Measurements from ENCODE around the gene CHD6.
"Not testable (repeated sequence)": the region's sequence is repeated elsewhere in the genome, so short reads cannot be mapped to it uniquely, and the experiment has no call there.

CHD6 gene

DNA sequence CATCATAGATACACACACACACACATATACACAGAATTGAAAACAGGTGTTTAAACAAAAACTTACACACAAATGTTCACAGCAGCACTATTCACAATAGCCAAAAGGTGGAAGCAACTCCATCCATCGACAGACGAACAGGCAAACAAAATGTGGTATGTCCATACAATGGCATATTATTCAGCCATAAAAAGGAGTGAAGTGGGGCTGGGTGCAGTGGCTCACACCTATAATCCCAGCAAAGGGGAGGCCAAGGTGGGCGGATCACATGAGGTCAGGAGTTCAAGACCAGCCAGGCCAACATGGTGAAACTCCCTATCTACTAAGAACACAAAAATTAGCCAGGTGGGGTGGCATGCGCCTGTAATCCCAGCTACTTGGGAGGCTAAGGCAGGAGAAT, 80.3 kb downstream of the CHD6 start:
- no peak for DNase-seq

DNA sequence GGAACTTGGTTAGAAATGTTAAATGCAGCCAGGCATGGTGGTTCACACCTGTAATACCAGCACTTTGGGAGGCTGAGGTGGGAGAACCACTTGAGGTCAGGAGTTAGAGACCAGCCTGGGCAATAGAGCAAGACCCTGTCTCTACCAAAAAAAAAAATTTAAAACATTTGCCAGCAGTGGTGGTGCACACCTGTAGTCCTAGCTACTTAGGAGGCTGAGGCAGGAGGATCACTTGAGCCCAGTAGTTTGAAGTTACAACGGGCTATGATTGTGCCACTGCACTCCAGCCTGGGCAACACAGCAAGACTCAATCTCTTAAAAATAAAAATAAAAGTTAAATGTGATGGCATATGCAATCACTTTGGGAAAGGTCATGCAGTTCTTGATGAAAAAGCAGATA, 82.6 kb downstream of the CHD6 start:
- not testable (repeated sequence) for DNase-seq

- no peak for DNase-seq
These were observed 83.3 kb downstream of the CHD6 start for GRCh38 chr20:41534842-41535241.

- no peak for DNase-seq
These were observed 84.0 kb downstream of the CHD6 start for GRCh38 chr20:41534170-41534569.

DNA sequence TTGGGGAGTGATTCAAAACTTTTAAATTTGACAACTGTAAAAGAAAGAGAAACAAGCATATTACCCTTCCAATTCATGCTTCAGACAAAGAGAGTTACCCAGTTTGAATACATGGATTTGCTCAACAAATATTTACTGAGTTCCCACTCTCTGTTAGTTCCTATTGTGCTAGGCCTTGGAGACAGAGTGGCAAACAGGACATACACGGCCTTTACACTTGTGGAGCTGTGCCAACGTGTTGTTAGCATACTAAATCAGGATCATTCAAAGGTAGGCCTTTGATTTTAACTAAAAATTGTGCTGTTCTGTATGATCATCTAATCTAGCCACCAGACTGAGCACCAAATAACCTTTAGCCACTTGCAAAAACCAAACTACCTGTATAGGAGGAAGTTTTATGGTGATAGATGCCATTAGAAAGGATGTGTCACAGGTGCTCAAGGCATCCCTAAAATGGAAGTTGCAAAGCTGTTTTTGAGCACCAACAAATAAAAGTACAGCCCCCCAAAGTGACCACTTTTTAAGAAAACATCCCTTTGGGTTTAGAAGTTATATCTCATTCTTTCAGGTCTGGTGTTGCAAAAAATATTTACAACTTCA, 84.5 kb downstream of the CHD6 start:
- no peak for DNase-seq

GRCh38 chr20:41532935-41533334, 85.2 kb downstream of the CHD6 start:
- DNase-seq: no peak

DNA sequence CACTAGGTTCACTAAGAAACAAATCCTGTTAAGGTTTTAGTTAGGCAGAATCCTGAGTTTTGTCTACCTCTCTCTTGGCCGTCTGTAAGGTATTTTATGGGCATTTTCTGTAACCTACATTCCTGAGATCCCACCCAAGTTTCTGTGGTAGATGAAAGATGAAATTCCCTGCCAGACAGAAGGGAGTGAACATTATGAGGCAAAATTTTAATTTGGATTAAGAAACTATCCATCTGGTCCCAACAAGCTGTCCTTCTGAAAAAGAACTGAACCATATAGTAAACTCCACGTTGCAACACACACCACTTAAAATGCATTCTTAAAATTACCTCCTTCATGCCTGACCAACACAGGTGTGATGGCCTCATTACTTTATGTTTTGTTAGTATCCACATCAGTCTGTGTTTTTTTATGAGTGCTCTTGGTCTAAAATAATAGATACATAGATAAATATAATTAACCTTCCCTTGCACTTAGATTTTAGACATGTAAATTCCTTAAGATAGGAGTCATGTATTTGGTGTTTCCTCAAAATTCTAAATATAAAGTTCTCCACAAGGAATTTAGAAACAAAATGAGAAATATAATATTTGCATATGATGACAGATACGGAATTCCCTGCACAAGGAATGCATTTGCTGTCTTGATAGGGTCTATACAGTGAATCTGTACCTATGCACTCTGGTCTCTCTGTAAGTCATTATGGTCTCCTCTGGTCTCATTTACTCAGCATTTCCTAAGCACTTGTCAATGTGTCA, 86.5 kb downstream of the CHD6 start:
- no peak for DNase-seq

GRCh38 chr20:41530923-41531322, 87.3 kb downstream of the CHD6 start:
- DNase-seq: no peak

- no peak for DNase-seq
These were observed 91.8 kb downstream of the CHD6 start for GRCh38 chr20:41526327-41526726.

GRCh38 chr20:41524980-41525613, 93.1 kb downstream of the CHD6 start:
- DNase-seq: peak; percentile 27 to 55

DNA sequence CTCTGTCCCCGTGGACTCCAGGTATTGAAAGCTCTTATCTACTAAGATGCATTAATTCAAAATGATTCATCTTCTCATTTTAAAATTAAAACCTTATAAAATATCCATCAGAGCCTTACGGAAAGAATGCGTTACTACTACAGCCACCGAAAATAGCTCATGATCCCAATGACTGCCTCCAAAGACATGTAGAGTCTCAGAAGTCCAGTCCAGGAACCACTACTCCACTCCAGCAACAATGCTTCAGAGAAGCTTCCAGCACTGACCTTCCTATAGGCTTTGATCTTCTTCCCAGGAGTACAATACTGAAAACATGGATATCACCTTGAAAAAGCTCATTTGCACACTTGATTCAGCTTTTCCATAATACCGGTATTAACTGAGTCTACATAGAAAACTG, 94.3 kb downstream of the CHD6 start:
- DNase-seq: no peak

- DNase-seq: no peak
These were observed 104.3 kb downstream of the CHD6 start for GRCh38 chr20:41513829-41514228.

DNA sequence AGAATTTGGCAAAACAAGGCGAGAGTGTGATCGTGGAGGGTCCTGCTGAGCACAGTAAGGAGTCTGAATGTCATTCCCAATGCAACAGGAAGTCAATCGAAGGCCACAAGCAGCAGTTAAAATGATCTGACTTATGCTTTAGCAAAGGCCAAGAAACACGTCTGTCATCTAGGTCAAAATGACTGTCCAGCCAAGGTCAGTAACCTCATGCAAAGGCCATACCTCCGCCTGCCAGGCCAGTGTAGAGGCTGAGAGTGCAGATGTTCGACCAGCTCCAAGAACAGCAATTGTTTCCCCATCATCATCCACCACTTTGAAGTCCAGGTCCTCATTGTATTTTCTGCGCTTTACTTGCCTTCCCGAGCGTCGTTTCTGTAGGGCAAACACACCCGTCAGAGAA, 105.6 kb downstream of the CHD6 start:
- DNase-seq: no peak

DNA sequence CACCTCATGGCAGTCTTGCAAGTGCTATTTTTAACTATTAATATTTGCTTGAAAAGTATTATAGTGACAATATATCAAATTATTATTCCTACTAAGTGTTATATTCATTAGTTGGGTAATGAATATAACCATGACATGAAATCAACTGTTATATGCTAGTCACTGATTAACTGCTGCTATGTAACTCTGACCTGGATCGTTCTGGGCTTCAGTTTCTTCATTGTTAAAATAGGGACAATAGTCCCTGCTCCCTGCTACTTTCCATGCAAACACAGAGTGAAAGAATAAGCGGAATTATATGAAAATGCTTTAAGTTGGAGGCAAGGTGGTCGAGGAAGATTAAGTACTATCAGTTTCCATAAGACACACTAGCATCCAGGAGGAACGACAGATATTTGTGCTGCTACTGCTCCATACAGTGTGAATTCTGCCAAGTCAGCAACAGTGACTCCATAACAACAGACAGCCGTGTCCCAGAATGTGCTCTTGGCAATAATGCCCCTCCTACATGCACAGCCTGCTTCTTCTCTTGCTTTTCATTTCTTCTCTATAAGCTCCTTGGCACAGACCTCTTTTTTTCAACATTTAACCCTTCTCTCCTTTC, 107.2 kb downstream of the CHD6 start:
- DNase-seq: no peak

DNA sequence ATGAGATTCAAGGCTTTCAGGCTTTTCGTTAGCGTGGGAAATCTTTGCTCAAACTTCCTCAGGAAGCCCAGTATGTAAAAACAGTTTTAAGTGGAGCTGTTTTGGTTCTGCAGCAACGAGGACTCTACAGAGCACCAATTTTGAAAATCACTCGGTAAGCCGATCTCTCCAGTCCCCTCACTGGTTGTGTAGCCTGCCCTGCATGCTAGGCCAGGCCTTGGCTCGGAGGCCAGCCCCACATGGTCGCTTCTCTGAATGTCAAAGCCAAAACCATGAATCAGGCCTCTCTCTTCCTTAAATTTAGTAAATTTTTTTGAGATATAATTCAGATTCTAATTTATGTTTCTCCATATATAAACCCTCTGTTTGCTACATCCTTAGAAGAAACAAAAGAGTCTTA, 108.0 kb downstream of the CHD6 start:
- no peak for DNase-seq

- no peak for DNase-seq
These were observed 108.6 kb downstream of the CHD6 start for GRCh38 chr20:41509316-41510200.

DNA sequence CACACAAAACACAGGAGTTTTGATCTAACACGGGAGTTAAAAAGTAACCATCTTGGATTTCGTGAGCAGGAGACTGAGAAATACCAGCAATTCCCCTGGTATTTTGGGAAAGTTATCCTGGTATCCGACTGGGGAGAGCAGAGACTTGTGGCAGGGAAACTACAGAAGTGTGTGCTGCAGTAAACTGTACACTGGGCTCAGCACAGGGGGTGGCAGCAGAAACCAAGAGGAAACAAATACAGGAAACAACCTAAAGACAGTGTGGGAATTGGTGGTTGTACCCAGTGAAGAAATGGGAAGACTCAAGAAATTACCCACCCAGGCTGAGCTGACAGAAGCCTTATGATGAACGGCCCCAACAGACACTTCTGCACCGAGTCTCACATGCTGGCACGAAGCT, 109.8 kb downstream of the CHD6 start:
- DNase-seq: peak; percentile 8 to 35

DNA sequence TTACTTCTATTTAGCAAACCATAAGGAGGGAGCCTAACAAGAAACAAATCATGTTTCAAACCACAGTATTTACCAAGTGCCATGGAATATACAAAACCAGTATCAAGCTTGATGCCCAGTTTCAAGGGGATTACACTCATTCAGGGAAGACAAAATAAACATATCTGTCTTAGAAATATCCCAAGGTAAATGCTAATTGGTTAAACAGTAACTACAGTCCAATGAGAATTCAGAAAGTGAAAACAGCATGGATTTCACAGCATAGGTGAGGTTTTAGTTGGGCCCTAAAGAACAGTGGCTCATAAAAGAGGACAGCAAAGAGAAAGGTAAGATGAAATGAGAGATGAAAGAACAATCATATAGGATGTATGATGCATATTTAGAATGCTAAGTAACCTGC, 110.3 kb downstream of the CHD6 start:
- DNase-seq: no peak

GRCh38 chr20:41507436-41507835, 110.7 kb downstream of the CHD6 start:
- no peak for DNase-seq

DNA sequence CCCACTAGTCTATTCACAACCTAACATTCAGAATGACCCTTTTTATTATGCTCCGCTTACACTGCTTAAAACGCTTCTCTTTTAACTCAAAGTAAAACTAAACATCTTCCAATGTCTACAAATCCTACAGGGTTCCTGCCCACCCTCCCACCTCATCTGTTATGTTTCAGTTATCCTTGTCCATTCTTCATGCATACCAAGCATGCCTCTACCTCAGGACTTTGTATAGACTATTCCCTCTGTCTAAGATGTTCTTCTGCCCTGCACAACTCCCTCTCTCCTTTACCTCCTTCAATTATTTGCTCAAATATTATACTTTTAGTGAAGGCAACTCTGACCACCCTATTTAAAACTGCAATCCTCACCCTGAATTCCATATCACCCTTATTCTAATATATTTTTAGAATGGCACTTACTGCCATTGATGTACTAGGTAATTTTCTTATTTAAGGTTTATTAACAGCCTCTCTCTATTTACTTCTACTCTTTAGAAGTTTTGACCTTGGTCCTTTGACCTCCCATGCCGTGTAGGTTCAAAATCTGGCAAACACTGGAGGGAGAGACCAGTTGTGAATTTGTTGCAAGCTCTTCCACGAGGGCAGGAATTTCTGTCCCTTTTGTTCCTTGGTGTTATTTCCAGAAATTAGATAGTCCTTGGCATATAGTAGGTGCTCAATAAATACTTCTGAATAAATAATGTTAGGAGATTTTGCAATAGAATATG, 111.8 kb downstream of the CHD6 start:
- DNase-seq: no peak

DNA sequence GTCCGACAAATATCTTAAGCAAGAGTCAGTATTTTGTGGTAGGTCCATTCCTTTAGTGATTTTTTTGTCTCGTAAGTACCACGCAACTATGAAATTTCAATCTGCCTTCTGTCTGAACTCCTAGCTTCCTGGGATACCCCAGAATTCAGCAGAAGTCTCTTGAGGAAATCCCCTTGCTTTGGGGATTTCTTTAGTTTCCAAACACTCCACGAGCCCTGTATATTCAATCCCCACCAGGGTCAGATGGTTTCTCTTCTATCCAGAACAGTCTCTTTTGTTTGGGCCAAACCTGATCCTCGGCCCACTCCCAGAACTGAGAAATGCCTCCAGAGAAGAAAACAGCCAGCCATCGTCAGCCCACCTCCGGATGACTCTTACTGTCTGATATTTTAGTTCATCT, 113.0 kb downstream of the CHD6 start:
- no peak for DNase-seq

GRCh38 chr20:41501376-41501775, 116.8 kb downstream of the CHD6 start:
- DNase-seq: no peak
